IPS DF 6.9 (cell line): ENCODE results near the gene EYA2.
"Not testable (repeated sequence)": the region's sequence is repeated elsewhere in the genome, so short reads cannot be mapped to it uniquely, and the experiment has no call there.

ENCODE experiments used
- DNase-seq: peaks from one replicate; pipeline ENCODE4 v3.0.0-alpha.2; 2013; ENCODE audit warnings: low read depth, low spot score
- H3K27ac ChIP-seq: one replicate; pipeline ENCODE4 v1.5.1; 2013; ENCODE audit warnings: low read length, control low read depth
- H3K27me3 ChIP-seq: 2 replicates; pipeline ENCODE4 v1.6.1; 2013; ENCODE audit warnings: mild to moderate bottlenecking, low read length; ENCODE audit not compliant: control insufficient read depth, insufficient read depth
- H3K36me3 ChIP-seq: 2 replicates; pipeline ENCODE4 v1.6.1; 2013; ENCODE audit warnings: low read length; ENCODE audit not compliant: control insufficient read depth, insufficient read depth
- H3K4me1 ChIP-seq: 2 replicates; pipeline ENCODE4 v1.6.1; 2013; ENCODE audit warnings: low read length; ENCODE audit not compliant: control insufficient read depth, insufficient read depth
- H3K4me3 ChIP-seq: 2 replicates; pipeline ENCODE4 v1.5.1; 2013; ENCODE audit warnings: mild to moderate bottlenecking, low read length
- H3K9me3 ChIP-seq: 2 replicates; pipeline ENCODE4 v1.6.1; 2013; ENCODE audit warnings: low read length, inconsistent platforms; ENCODE audit not compliant: control insufficient read depth, insufficient read depth
- WGBS: extraction: QIAGEN DNeasy Blood & Tissue Kit; methylation state at CpG from one replicate; pipeline ENCODE4 v1.1.7; 2013; ENCODE audit warnings: mixed read lengths, missing lambda C conversion rate; ENCODE audit not compliant: insufficient read length, insufficient coverage; 5-methylcytosine and 5-hydroxymethylcytosine counted together

EYA2 gene

GRCh38 chr20:46865824-46866223 is 28.8 kb upstream of the EYA2 start:
- no peak for DNase-seq
- H3K27ac ChIP-seq, result no peak overlapping the region
- H3K4me1 ChIP-seq, result no peaks in the 10 kb centered on the region
- H3K27me3 ChIP-seq, result no peaks in the 10 kb centered on the region
- no peaks in the 10 kb centered on the region for H3K36me3 ChIP-seq
- WGBS, result no CpG with 5 or more reads among the region's 4 CpGs
- no peak overlapping the region for H3K4me3 ChIP-seq
- no peaks in the 10 kb centered on the region for H3K9me3 ChIP-seq

DNA sequence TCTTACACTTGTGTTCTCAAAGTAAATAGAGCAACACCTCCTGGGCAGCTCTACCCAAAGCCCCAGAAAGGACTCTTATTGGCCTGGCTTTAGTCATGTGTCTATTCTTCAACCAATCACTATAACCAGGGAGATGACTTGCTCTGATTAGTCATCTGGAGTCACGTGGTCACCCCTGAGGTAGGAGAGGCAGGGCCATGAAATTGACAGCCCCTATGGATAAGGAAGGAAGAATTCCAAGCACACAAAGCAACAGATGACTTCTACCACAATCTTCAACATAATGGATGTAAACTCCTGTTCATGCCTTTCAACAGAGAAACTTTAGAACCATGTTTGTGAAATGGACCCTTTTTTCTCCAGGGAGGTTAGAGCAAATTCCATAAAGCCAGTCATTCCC is 24.6 kb upstream of the EYA2 start:
- DNase-seq, result no peak
- WGBS, result no CpG with 5 or more reads among the region's 1 CpG

DNA sequence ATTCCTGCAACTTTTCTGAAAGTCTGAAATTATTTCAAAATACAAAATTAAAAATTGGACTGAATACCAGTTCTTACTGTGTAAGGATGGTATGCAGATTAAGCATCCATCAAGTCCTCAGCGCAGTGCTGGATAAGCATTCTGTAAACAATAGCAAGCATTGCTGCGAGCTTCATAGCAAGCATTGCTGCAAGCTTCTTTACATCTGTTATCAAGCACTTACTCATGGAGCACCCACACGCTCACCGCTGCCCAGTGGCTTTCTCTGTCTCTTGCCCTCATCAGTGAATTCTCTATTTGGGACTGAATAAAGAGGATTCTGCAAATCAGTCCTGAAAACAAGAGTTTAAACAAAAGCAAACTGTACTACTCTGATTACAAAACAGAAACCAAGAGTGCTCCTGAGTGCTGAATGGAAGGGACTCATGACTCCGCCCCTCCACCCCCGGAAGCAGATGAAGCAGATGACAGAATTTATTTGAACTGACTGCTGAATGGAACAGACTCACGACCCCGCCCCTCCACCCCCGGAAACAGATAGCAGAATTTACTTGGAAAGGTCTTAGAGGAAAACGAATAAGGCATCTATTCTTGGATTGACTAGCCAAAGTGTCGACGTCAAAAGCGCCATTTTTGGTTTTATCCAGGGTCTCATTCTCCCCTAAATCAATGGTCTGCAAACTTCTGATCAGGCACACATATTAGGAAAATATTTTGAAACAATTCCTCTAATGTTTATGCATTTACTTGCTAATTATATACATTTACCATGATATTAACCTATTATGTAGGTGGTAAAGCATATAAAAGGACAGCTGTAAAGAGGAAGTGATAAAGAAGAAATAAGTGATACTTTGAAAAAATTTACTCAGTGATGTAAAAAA is 22.1 kb upstream of the EYA2 start:
- Histone ChIP-seq H3K36me3 (no peaks in the 10 kb centered on the region), H3K9me3 (no peaks in the 10 kb centered on the region), H3K27me3 (no peaks in the 10 kb centered on the region), H3K4me1 (no peaks in the 10 kb centered on the region), H3K27ac (no peak overlapping the region), H3K4me3 (no peak overlapping the region)
- DNase-seq, result no peak
- no CpG with 5 or more reads among the region's 13 CpGs for WGBS

More for the DNA sequence above, 24.6 kb upstream of the EYA2 start:
- no peaks in the 10 kb centered on the region for H3K27me3 ChIP-seq
- no peak overlapping the region for H3K4me3 ChIP-seq
- H3K4me1 ChIP-seq, result no peaks in the 10 kb centered on the region
- no peak overlapping the region for H3K27ac ChIP-seq
- H3K9me3 ChIP-seq, result no peaks in the 10 kb centered on the region
- no peaks in the 10 kb centered on the region for H3K36me3 ChIP-seq

GRCh38 chr20:46875059-46875458 is 19.6 kb upstream of the EYA2 start:
- DNase-seq, result no peak
- Histone ChIP-seq H3K9me3 (no peaks in the 10 kb centered on the region), H3K27me3 (no peaks in the 10 kb centered on the region), H3K4me1 (no peaks in the 10 kb centered on the region), H3K36me3 (no peaks in the 10 kb centered on the region), H3K4me3 (no peak overlapping the region), H3K27ac (no peak overlapping the region)
- no CpG with 5 or more reads among the region's 4 CpGs for WGBS

GRCh38 chr20:46879386-46879785 is 15.3 kb upstream of the EYA2 start:
- no peaks in the 10 kb centered on the region for H3K9me3 ChIP-seq
- no peaks in the 10 kb centered on the region for H3K36me3 ChIP-seq
- no peaks in the 10 kb centered on the region for H3K4me1 ChIP-seq
- no peaks in the 10 kb centered on the region for H3K27me3 ChIP-seq
- WGBS, result no CpG with 5 or more reads among the region's 5 CpGs
- H3K27ac ChIP-seq, result no peak overlapping the region
- DNase-seq, result no peak
- H3K4me3 ChIP-seq, result no peak overlapping the region

GRCh38 chr20:46879963-46880362 is 14.7 kb upstream of the EYA2 start:
- H3K27me3 ChIP-seq, H3K27ac ChIP-seq, H3K4me1 ChIP-seq, H3K4me3 ChIP-seq, H3K9me3 ChIP-seq, H3K36me3 ChIP-seq, DNase-seq: not testable (repeated sequence)
- WGBS, result no CpG with 5 or more reads among the region's 5 CpGs

- no peak overlapping the region for H3K4me3 ChIP-seq
- no peaks in the 10 kb centered on the region for H3K9me3 ChIP-seq
- DNase-seq, result no peak
- WGBS, result no CpG with 5 or more reads among the region's 6 CpGs
- no peaks in the 10 kb centered on the region for H3K4me1 ChIP-seq
- no peaks in the 10 kb centered on the region for H3K36me3 ChIP-seq
- no peak overlapping the region for H3K27ac ChIP-seq
- H3K27me3 ChIP-seq, result no peaks in the 10 kb centered on the region
Observed at GRCh38 chr20:46883892-46884291, 10.8 kb upstream of the EYA2 start.

DNA sequence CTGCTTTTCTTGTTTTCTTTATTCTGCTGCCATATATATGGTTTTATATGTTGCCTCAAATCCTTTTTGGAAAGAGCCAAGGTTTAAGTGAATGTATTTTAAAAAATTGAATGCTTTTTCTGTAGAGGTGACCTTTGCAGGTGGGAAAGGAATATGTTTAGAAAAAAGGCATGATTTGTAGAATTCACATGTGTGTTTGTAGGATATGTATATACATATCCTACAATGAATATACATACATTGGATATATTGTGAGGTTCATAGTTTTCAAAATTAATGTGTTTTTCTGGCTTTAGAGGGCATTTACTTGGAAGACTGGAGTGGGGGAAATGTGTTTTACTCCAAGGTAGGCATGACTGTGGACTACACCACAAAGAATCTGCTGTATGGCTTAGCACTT is 4.0 kb upstream of the EYA2 start:
- Histone ChIP-seq H3K4me3 (no peak overlapping the region), H3K36me3 (no peaks in the 10 kb centered on the region), H3K4me1 (no peaks in the 10 kb centered on the region), H3K27me3 (peaks cover 8% of the 10 kb centered on the region), H3K27ac (no peak overlapping the region), H3K9me3 (no peaks in the 10 kb centered on the region)
- no peak for DNase-seq

GRCh38 chr20:46893051-46893450 is 1.6 kb upstream of the EYA2 start:
- no CpG with 5 or more reads among the region's 3 CpGs for whole genome bisulfite sequencing
- Histone ChIP-seq H3K4me1 (no peaks in the 10 kb centered on the region), H3K4me3 (no peak overlapping the region), H3K27ac (no peak overlapping the region), H3K27me3 (peaks cover 13% of the 10 kb centered on the region), H3K36me3 (no peaks in the 10 kb centered on the region), H3K9me3 (no peaks in the 10 kb centered on the region)
- no peak for DNase-seq

DNA sequence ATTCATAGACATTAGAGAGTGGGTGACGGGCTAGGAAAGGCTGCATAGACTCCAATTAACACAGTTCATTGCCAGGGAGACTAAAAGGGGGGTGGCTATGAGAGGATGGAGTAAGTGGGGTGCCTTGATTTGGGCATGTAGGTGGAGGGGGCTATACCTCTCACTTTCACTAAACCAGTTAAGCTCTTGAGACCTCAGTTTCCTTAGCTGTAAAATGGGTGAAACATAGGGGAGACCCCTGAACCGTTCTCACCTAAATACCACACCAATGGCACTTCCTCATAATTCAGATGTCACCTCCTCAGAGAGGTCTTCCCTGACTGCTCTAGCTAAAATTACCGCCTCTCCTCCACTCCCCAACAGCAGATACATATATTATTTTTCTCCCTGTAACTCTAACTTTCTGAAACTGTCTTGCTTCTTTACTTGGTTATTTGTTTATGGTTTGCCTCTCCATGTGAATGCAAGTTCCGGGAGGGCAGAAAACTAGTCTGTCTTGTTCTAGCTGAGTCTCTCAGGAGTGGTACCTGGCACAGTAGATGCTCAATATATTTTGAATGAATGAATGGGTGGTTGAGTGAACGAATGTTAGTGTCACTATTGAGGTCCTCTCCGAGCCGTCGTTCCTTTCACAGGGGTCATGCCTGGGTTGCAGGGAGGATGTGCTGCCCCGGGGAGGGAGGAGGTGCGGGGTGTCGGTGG is 615 bp upstream of the EYA2 start:
- Histone ChIP-seq H3K9me3 (no peaks in the 10 kb centered on the region), H3K27ac (no peak overlapping the region), H3K36me3 (no peaks in the 10 kb centered on the region), H3K27me3 (peaks cover 13% of the 10 kb centered on the region), H3K4me3 (peak overlapping the region; percentile 61; the same call in 1 of the 2 replicates), H3K4me1 (no peaks in the 10 kb centered on the region)
- WGBS, result no CpG with 5 or more reads among the region's 11 CpGs
- DNase-seq, result no peak
